CD8-positive, alpha-beta memory T cell (primary cell): ENCODE data around the gene ZMIZ1. TPM values are rescaled to one million over a fixed set of nuclear protein-coding genes. Genes with fewer than 3 reads are reported as not detected.

Experiments used
- CTCF ChIA-PET: fragments of 350-600 bp; sonication (Branson Sonifier 250); formaldehyde crosslinking; loops from one replicate; lab custom pipeline; 2021; ENCODE audit warnings: antibody characterized with exemption; lab: Charles Lee
- POLR2A ChIA-PET: fragments of 350-600 bp; sonication (Branson Sonifier 250); formaldehyde crosslinking; loops from one replicate; lab custom pipeline; 2021; ENCODE audit warnings: antibody characterized with exemption; lab: Charles Lee
- DNase-seq, 5 donors: peaks; one replicate each; pipeline versions ENCODE4 v3.0.0 to v3.0.0-alpha.2; 2020 to 2022; ENCODE audit warnings: mixed read lengths in 1 of 5
- H3K27ac ChIP-seq: one replicate; pipeline ENCODE4 v1.7.0; 2013; ENCODE audit warnings: low read depth, mild to moderate bottlenecking, low read length, moderate library complexity
- H3K27me3 ChIP-seq: 2 replicates; pipeline ENCODE4 v1.7.0; 2013; ENCODE audit warnings: low read length, mild to moderate bottlenecking; ENCODE audit not compliant: insufficient read depth, poor library complexity, severe bottlenecking
- H3K36me3 ChIP-seq: 2 replicates; pipeline ENCODE4 v1.7.0; 2013; ENCODE audit warnings: mild to moderate bottlenecking, low read length, moderate library complexity; ENCODE audit not compliant: insufficient read depth
- H3K4me1 ChIP-seq: 2 replicates; pipeline ENCODE4 v1.7.0; 2013; ENCODE audit warnings: mild to moderate bottlenecking, low read length, moderate library complexity; ENCODE audit not compliant: insufficient read depth
- H3K4me3 ChIP-seq: 2 replicates; pipeline ENCODE4 v1.7.0; 2013; ENCODE audit warnings: mild to moderate bottlenecking, low read length
- H3K9me3 ChIP-seq: 2 replicates; pipeline ENCODE4 v1.7.0; 2013; ENCODE audit warnings: mild to moderate bottlenecking, low read length
- H3K27ac Mint-ChIP-seq, 8 donors: one replicate each; pipeline ENCODE4 v1.8.0; 2020 to 2021; ENCODE audit warnings: mixed read lengths in 8 of 8, mild to moderate bottlenecking in 6 of 8, inconsistent platforms in 3 of 8, moderate library complexity in 3 of 8
- H3K27me3 Mint-ChIP-seq, 2 donors: one replicate each; pipeline ENCODE4 v1.8.0; 2020 to 2021; ENCODE audit warnings: mixed read lengths in 2 of 2, mild to moderate bottlenecking in 1 of 2, moderate library complexity in 1 of 2
- H3K36me3 Mint-ChIP-seq, 3 donors: one replicate each; pipeline ENCODE4 v1.8.0; 2020 to 2021; ENCODE audit warnings: mixed read lengths in 3 of 3, inconsistent platforms in 1 of 3, mild to moderate bottlenecking in 1 of 3
- H3K4me1 Mint-ChIP-seq, 3 donors: one replicate each; pipeline ENCODE4 v1.8.0; 2020 to 2021; ENCODE audit warnings: mixed read lengths in 3 of 3, inconsistent platforms in 1 of 3, mild to moderate bottlenecking in 1 of 3
- H3K4me3 Mint-ChIP-seq, 7 donors: one replicate each; pipeline ENCODE4 v1.8.0; 2020 to 2021; ENCODE audit warnings: mixed read lengths in 7 of 7, mild to moderate bottlenecking in 6 of 7, moderate library complexity in 4 of 7, inconsistent platforms in 2 of 7
- H3K9me3 Mint-ChIP-seq, 5 donors: one replicate each; pipeline ENCODE4 v1.8.0; 2020 to 2022; ENCODE audit warnings: mixed read lengths in 5 of 5, mild to moderate bottlenecking in 3 of 5, moderate library complexity in 2 of 5, inconsistent platforms in 1 of 5
- polyA plus RNA-seq: library from polyadenylated mRNA; unstranded; fragments of 300-500 nt; fragmentation: Illumina TruSeq; gene quantifications from one replicate; pipeline ENCODE4 v1.2.3, GENCODE V29; 2021
- total RNA-seq, 2 experiments: library from RNA; stranded (reverse); gene quantifications; one replicate each; pipeline ENCODE4 v1.2.3, GENCODE V29; 2021

The ZMIZ1 gene
- total and polyA plus RNA-seq, 3 experiments from 2014 or later: 8.0 to 36.3 (median 34.7) TPM

DNA sequence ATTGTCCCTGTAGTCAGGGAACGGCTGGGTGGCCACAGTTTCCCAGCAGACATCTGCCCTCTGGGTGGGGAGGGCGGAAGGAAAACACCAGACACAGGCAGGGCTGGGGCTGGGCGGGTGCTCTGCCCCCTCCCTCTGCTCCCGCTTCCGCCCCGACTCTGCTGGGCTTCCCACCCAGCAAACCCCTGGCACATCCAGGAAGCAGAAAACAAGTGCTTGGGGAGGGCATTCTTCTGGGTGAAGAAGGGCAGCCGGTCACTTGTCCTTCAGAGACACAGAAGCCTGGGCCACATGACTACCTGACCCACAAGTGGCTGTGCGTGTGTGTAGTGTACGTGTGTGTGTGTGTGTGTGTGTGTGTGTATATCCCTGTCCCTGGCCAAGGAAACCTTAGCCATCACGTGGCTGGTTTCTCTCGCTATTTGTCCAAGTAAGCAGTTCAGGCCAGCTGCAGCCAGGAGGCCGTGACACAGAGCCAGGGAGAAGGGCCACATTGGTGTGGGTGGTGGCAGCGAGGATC, 77.9 kb downstream of the ZMIZ1 start:
- Histone ChIP-seq H3K27me3 (no peaks in the 10 kb centered on the region), H3K4me3 (no peak overlapping the region), H3K9me3 (no peaks in the 10 kb centered on the region), H3K4me1 (peaks cover 74% of the 10 kb centered on the region), H3K36me3 (no peaks in the 10 kb centered on the region), H3K27ac (peak overlapping the region; percentile 16)
- peaks cover 47 to 78% (median 51%) of the 10 kb centered on the region in 3 donors for H3K4me1 Mint-ChIP-seq
- peak overlapping the region in 1 of 7 donors; percentile 61 for H3K4me3 Mint-ChIP-seq
- POLR2A ChIA-PET: no interaction called here
- H3K9me3 Mint-ChIP-seq: no peaks in the 10 kb centered on the region
- CTCF ChIA-PET: no interaction called here
- peak in 1 of 5 donors; percentile 34 for DNase-seq
- peak overlapping the region in 7 of 8 donors; percentile 27 to 77 (median 67) for H3K27ac Mint-ChIP-seq
- peaks cover 0 to 4% of the 10 kb centered on the region in 2 donors for H3K27me3 Mint-ChIP-seq
- H3K36me3 Mint-ChIP-seq: peaks cover 0 to 10% (median 6%) of the 10 kb centered on the region in 3 donors

DNA sequence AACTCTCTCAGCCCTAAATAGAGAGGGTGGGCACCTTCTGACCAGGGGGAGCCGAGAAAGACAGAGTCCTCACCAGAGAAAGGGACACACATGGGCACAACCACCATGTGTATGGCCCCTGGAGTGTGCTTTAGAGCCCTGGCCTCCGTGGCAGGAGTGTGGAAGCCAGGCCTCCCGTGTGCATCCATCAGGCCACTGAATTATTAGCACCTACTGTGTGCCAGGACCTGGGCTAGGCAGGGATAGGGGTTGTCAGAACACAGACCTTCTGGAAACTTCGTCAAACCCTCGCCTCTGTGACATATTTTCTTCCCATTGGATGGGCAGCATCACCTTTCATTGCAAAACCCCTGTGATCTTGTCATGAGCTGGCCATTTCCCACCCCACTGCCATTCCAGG, 78.5 kb downstream of the ZMIZ1 start:
- Histone ChIP-seq H3K27ac (no peak overlapping the region), H3K4me1 (peaks cover 74% of the 10 kb centered on the region), H3K27me3 (no peaks in the 10 kb centered on the region), H3K9me3 (no peaks in the 10 kb centered on the region), H3K4me3 (no peak overlapping the region), H3K36me3 (no peaks in the 10 kb centered on the region)
- Mint-ChIP-seq H3K4me3 (peak overlapping the region in 1 of 7 donors; percentile 44), H3K9me3 (no peaks in the 10 kb centered on the region), H3K27me3 (peaks cover 0 to 1% of the 10 kb centered on the region in 2 donors), H3K27ac (peak overlapping the region in 6 of 8 donors; percentile 19 to 78 (median 46)), H3K36me3 (peaks cover 0 to 6% (median 1%) of the 10 kb centered on the region in 3 donors), H3K4me1 (peaks cover 41 to 72% (median 45%) of the 10 kb centered on the region in 3 donors)
- no peak for DNase-seq
- POLR2A ChIA-PET: no interaction called here
- CTCF ChIA-PET: interaction anchor here (2.8 kb wide), 1 partner anchor 47 kb away, joined by 10 read pairs; no protein-coding TSS in a partner anchor

DNA sequence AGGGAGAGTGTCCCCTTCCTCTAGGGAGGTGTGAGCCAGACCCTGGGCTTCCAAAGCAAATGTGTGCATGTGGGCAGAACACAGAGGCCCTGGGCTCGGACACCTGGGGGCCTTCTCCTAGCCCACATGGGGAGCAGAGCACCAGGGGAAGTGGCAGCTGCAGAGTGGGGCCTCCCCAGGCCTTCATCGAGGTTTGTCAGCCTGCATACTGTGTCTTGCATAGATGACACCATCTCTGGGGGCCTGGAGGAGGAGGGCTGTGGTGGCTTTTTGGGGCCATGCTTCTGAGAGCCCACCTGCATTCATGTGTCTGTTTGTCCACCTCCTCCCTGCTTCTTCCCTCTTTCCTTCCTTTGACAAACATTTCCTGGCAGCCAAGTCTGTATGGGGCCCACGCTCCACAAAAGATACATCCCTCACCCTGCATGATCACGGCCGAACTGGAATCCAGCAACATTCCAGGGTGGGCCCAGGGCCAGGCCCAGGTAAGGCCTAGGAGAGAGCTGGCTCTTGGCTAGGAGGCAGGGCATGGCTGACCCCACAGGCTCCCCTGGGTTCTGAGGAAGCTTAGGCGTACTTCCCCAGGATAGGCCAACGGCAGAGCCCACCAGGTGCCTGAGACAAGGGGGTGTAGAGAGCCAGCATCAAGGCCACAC, 79.2 kb downstream of the ZMIZ1 start:
- POLR2A ChIA-PET: no interaction called here
- Histone ChIP-seq H3K27me3 (no peaks in the 10 kb centered on the region), H3K4me1 (peaks cover 74% of the 10 kb centered on the region), H3K4me3 (no peak overlapping the region), H3K36me3 (no peaks in the 10 kb centered on the region), H3K9me3 (no peaks in the 10 kb centered on the region), H3K27ac (peak overlapping the region; percentile 80)
- peak overlapping the region in 6 of 8 donors; percentile 9 to 79 (median 71) for H3K27ac Mint-ChIP-seq
- peaks cover 0 to 6% (median 0%) of the 10 kb centered on the region in 3 donors for H3K36me3 Mint-ChIP-seq
- peaks cover 41 to 71% (median 44%) of the 10 kb centered on the region in 3 donors for H3K4me1 Mint-ChIP-seq
- H3K4me3 Mint-ChIP-seq: peak overlapping the region in 1 of 7 donors; percentile 44
- DNase-seq: no peak
- no peaks in the 10 kb centered on the region for H3K9me3 Mint-ChIP-seq
- H3K27me3 Mint-ChIP-seq: peaks cover 0 to 1% of the 10 kb centered on the region in 2 donors
- CTCF ChIA-PET: interaction anchor here (2.8 kb wide), 1 partner anchor 47 kb away, joined by 10 read pairs; no protein-coding TSS in a partner anchor

GRCh38 chr10:79148452-79149344, 79.9 kb downstream of the ZMIZ1 start:
- Histone ChIP-seq H3K4me3 (peak overlapping the region; percentile 34), H3K27ac (peak overlapping the region; percentile 80), H3K4me1 (peaks cover 69% of the 10 kb centered on the region), H3K36me3 (no peaks in the 10 kb centered on the region), H3K27me3 (no peaks in the 10 kb centered on the region), H3K9me3 (no peaks in the 10 kb centered on the region)
- H3K4me3 Mint-ChIP-seq: peak overlapping the region in 1 of 7 donors; percentile 31
- peaks cover 0 to 6% (median 0%) of the 10 kb centered on the region in 3 donors for H3K36me3 Mint-ChIP-seq
- no peaks in the 10 kb centered on the region for H3K9me3 Mint-ChIP-seq
- ChIA-PET POLR2A (no interaction called here), CTCF (interaction anchor here (2.8 kb wide), 1 partner anchor 46 kb away, joined by 10 read pairs; no protein-coding TSS in a partner anchor)
- H3K4me1 Mint-ChIP-seq: peaks cover 41 to 67% (median 43%) of the 10 kb centered on the region in 3 donors
- no peak for DNase-seq
- H3K27me3 Mint-ChIP-seq: peaks cover 0 to 1% of the 10 kb centered on the region in 2 donors
- H3K27ac Mint-ChIP-seq: peak overlapping the region in 7 of 8 donors; percentile 9 to 79 (median 38)

- peak overlapping the region in 1 of 7 donors; percentile 31 for H3K4me3 Mint-ChIP-seq
- Histone ChIP-seq H3K27me3 (no peaks in the 10 kb centered on the region), H3K9me3 (no peaks in the 10 kb centered on the region), H3K4me3 (peak overlapping the region; percentile 34), H3K4me1 (peaks cover 63% of the 10 kb centered on the region), H3K27ac (peak overlapping the region; percentile 80), H3K36me3 (no peaks in the 10 kb centered on the region)
- H3K36me3 Mint-ChIP-seq: peaks cover 0 to 6% (median 0%) of the 10 kb centered on the region in 3 donors
- H3K27me3 Mint-ChIP-seq: peaks cover 0 to 1% of the 10 kb centered on the region in 2 donors
- POLR2A ChIA-PET: no interaction called here
- peak overlapping the region in 5 of 8 donors; percentile 43 to 74 (median 54) for H3K27ac Mint-ChIP-seq
- H3K4me1 Mint-ChIP-seq: peaks cover 41 to 66% (median 43%) of the 10 kb centered on the region in 3 donors
- DNase-seq: no peak
- H3K9me3 Mint-ChIP-seq: no peaks in the 10 kb centered on the region
- CTCF ChIA-PET: interaction anchor here (2.8 kb wide), 1 partner anchor 45 kb away, joined by 10 read pairs; no protein-coding TSS in a partner anchor
These were observed 80.5 kb downstream of the ZMIZ1 start for GRCh38 chr10:79149345-79149661.

DNA sequence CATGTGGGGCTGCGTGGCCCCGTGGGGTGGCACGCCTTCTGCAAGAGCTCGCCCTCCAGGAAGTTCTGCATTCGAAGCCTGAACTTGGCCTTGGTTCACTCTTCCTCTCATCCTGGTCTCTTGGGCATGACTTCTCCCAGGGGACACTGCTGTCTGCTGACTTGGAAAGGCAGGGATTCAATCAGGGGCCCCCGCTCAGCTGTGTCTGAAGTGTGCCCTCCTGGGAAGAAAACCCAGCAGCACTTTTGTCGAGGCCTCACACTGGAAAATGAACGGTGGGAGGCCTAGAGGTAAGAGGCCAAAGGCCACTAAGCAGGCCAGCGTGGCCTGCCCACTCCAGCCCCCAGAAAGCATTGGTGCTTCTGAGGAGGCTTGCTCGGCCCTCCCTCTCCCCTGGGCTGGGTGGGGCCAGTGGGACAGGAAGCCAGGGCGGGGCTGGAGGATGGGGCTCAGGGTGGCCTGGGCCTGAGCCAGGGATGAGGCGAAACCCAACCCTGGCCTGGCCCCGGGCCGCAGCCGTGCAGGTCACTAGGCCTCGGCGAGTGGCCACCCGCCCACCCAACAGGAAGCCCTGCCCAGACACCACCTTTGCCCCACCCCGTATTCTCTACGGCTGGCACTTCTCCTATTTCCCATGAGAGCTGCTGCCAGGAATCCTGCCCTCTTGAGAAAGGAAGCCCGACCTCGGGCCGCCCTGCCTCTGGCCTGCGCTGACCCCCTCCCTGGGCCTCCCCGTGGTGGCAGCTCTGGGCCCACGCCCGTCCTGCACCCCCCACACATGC, 81.1 kb downstream of the ZMIZ1 start:
- peak overlapping the region in 7 of 8 donors; percentile 26 to 84 (median 73) for H3K27ac Mint-ChIP-seq
- H3K4me1 Mint-ChIP-seq: peaks cover 37 to 60% (median 40%) of the 10 kb centered on the region in 3 donors

GRCh38 chr10:79150444-79150754, 81.6 kb downstream of the ZMIZ1 start:
- Mint-ChIP-seq H3K27ac (peak overlapping the region in 5 of 8 donors; percentile 26 to 84 (median 72)), H3K36me3 (peaks cover 0 to 2% (median 0%) of the 10 kb centered on the region in 3 donors), H3K4me1 (peaks cover 32 to 55% (median 34%) of the 10 kb centered on the region in 3 donors), H3K9me3 (no peaks in the 10 kb centered on the region), H3K4me3 (peak overlapping the region in 4 of 7 donors; percentile 13 to 47 (median 46)), H3K27me3 (no peaks in the 10 kb centered on the region)
- no peaks in the 10 kb centered on the region for H3K27me3 ChIP-seq
- no peak for DNase-seq
- no peaks in the 10 kb centered on the region for H3K9me3 ChIP-seq
- H3K4me1 ChIP-seq: peaks cover 52% of the 10 kb centered on the region
- no peaks in the 10 kb centered on the region for H3K36me3 ChIP-seq
- peak overlapping the region; percentile 54 for H3K27ac ChIP-seq
- CTCF ChIA-PET: no interaction called here
- H3K4me3 ChIP-seq: no peak overlapping the region
- POLR2A ChIA-PET: no interaction called here

More for the DNA sequence above, 81.1 kb downstream of the ZMIZ1 start:
- H3K27ac ChIP-seq: peak overlapping the region; percentile 80
- peak; percentile 11 to 61 (median 21) for DNase-seq
- H3K36me3 Mint-ChIP-seq: peaks cover 0 to 2% (median 0%) of the 10 kb centered on the region in 3 donors
- ChIA-PET POLR2A (no interaction called here), CTCF (interaction anchor here (2.8 kb wide), 1 partner anchor 45 kb away, joined by 10 read pairs; no protein-coding TSS in a partner anchor)
- peak overlapping the region in 3 of 7 donors; percentile 44 to 47 (median 47) for H3K4me3 Mint-ChIP-seq
- H3K9me3 ChIP-seq: no peaks in the 10 kb centered on the region
- H3K27me3 Mint-ChIP-seq: peaks cover 0 to 1% of the 10 kb centered on the region in 2 donors
- peaks cover 57% of the 10 kb centered on the region for H3K4me1 ChIP-seq
- no peak overlapping the region for H3K4me3 ChIP-seq
- no peaks in the 10 kb centered on the region for H3K27me3 ChIP-seq
- no peaks in the 10 kb centered on the region for H3K36me3 ChIP-seq
- H3K9me3 Mint-ChIP-seq: no peaks in the 10 kb centered on the region
